GM21390 (cell line): ENCODE results near the gene PDPN.

Source experiments
- ATAC-seq: cut with Tn5 transposase; IDR thresholded peaks from one replicate; pipeline ENCODE4 v1.9.1; 2021; ENCODE audit not compliant: unreplicated experiment

PDPN gene

GRCh38 chr1:13576926-13577325 is 6.7 kb upstream of the PDPN start:
- no peak for ATAC-seq

- ATAC-seq: no peak
Measured at GRCh38 chr1:13577846-13578245, 5.8 kb upstream of the PDPN start.

GRCh38 chr1:13581446-13581845 is 2.2 kb upstream of the PDPN start:
- no peak for ATAC-seq

DNA sequence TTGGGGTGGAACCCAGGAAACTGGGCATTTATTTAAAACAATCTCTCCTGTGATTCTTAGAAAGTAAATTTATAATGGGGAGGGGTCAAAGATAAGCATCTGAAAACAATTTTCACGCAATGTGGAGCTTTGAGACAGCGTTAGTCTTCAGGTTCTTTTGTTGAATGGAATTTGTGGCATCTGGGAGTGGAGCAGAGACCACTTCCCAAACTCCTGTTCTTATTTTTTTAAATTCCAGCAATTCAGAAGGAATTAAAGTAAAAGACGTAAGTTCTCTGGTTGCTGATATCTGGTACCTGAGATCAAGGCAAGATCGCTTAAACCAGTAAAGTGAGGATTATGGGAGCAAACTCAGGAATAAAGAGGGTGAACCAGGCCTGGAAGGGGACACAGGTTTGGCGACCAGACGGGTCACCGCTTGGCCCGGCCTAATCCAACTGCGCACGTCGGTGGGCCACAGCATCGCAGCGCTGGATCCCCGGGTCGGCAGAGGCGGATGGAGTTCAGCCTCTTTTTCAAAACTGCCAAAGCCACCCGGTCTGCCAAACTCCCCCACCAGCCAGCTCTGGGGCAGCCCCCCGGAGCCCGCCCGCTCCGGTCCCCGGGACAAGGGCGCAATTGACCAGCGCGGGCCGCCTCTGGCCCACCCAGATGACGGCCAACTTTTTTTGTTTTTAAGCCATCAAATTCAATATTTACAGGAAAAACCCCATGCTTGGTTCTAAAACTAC is 754 bp upstream of the PDPN start:
- no peak for ATAC-seq

DNA sequence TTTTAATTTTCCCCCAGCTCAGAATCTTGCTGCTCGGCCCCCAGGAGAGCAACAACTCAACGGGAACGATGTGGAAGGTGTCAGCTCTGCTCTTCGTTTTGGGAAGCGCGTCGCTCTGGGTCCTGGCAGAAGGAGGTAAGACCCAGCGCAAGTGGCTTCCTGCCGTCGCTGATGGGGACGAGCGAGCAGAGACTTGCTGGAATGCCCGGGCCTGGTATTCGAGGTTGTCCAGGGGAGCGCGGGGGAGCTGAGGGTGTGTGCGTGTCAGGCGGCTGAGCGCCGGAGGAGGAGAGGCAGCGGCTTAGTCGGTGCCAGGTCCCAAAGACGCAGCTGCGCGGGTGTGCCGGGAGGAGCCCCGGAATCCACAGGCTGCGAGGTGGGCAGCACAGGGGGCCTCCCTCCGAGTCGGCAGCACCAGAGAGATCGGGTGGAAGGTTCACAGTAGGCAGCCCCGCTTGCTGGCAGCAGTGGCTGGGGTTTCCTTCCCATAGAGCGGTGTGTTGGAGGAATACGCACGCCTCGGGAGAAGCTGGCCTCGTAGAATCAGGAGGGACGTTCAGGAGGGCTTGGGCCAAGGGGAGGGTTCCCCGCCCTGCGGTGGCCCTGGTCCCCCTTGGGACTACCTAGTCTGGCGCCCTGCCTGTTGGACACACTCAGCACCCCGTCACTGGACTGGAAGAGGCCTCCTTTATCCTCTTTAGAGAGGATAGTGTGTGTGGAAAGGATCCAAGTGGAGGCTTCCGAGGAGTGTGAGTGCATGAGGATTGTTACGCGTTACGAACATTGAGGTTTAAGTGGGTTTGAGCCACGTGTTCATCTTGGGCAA is 547 bp downstream of the PDPN start:
- ATAC-seq: no peak

DNA sequence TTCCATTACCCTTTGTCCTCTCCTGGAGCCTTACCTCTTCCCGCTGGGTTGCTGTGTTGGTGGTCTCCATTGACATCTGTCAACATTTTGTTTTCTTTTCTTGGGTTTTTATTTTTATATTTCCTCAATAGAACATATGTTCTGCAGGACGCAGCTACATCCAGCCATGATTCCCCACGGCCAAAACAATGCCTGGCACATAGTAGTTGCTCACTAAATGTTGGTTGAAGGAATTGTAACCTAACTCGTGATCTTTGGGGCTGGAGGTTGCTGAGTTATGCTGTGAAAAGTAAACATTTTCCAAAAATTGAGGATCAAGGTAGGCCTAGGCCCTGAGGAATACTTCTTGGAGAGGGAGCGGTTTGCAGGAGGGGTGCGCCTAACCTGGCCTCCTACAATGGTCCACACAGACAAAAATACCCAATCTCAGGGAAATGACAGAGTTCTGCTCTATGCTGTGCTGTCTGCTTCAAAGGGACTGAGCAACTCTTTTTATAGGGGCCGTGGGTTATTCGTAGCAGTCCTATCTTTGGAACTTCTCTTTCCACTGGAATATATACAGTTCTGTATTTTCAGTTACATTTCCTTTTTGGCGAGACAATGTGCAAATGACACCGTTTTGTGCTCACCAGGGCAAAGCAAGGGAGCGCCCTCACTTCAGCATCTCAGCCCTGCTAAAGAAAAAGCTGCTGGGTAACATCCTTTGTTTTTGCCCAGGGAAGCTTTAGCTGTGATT is 1.4 kb downstream of the PDPN start:
- no peak for ATAC-seq

DNA sequence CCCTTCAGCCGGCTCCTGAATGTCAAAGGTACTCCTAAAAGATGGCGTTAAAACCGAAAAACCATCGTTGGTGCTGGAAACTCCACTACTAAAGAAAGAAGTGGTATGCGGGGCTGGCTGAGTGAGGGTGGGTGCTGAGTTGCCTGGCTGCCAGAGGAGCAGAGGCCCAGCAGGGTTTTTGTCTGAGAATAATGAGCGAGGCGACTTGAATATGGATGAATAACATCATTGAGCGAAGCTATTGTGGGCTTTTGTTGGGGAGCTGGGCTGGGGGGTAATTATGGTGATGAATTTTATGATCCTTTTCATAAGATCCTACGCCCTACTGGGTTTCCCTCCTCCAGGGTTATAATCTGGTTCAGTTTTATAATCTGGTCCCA is 2.0 kb downstream of the PDPN start:
- ATAC-seq: no peak

GRCh38 chr1:13586001-13586400 is 2.4 kb downstream of the PDPN start:
- ATAC-seq: no peak

GRCh38 chr1:13587256-13588030 is 3.8 kb downstream of the PDPN start:
- no peak for ATAC-seq

GRCh38 chr1:13588946-13589796 is 5.5 kb downstream of the PDPN start:
- no peak for ATAC-seq

DNA sequence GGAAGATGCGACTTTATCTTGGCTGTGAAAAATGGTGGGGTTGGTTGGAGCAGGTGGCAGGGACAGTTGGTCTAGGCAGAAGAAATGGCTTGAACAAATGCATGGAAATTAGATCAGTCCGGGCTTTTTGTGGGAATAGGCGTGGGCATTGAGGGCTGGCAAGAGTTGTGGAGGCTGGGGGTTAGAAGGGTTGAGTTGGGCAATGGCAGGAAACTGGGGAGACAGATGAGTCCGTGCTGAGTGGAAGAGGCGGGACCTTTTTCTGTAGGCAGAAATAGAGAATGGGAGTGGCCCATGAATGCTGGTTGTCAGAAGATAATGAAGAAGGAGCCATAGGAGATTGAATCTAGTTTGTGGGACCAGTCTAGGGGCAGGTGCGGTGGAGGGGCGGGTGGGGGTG is 6.9 kb downstream of the PDPN start:
- no peak for ATAC-seq

DNA sequence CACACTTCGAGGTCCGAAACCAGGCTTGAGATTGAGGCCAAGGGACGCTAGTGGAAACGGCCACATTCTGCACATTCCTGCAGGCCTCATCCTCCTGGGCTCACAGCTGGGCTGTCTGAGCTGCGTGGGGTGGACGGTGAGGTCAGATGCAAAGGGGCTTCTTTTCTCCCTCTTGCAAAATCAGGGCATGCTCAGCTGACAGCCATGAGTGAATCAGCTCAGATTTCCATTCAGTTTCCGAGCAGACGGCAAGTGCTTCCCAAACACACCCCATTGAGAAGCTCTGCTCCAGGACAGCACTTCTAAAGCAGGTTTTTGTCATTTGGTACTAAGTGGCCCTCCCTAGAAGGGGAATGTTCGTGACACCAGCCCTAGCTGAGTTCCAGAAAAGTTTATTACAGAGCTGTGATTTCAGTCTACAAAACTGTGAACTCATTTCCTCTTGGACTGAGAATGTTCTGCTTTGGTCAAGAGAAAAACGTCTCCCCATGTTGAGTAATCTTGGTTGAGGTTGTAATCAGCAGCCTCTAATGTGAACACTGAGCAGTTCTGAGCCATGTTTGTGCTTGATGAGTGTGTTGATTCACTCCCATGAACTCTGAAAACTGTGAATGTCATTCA is 10.0 kb downstream of the PDPN start:
- no peak for ATAC-seq

GRCh38 chr1:13595411-13595810 is 11.8 kb downstream of the PDPN start:
- no peak for ATAC-seq

GRCh38 chr1:13597166-13597565 is 13.5 kb downstream of the PDPN start:
- ATAC-seq: no peak

- ATAC-seq: no peak
Measured at GRCh38 chr1:13600762-13601453, 17.3 kb downstream of the PDPN start.

- ATAC-seq: no peak
Measured at GRCh38 chr1:13604176-13604575, 20.5 kb downstream of the PDPN start.

DNA sequence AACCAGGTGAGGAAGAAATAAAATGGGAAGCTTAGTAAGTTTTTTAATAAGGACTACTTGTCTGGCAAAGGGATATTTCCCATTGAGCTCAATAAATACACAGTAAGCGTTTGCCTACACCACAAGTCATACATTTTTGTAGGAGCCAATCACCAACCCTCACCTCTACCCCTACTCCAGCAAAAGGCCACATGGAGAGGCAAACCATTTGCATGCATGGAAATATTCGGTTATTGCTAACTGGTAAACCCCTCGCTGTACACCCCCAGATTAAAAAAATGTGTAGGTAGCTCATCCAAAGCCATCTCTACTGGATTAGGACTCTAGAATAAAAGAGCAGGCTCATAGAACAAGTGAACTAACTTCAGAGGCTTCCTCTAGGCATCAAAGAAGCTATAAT is 21.1 kb downstream of the PDPN start:
- no peak for ATAC-seq

- no peak for ATAC-seq
Measured at GRCh38 chr1:13605159-13605558, 21.5 kb downstream of the PDPN start.

- ATAC-seq: no peak
Measured at GRCh38 chr1:13607002-13607401, 23.4 kb downstream of the PDPN start.
